ENCODE data around the gene C8B.

Gene C8B

GRCh38 chr1:56923201-56923600 is 42.6 kb downstream of the C8B start:
- POLR2A ChIA-PET: no interaction called here
- DNase-seq (ENCODE audit: extremely low spot score): no peak
- CTCF ChIA-PET: interaction anchor here (1.0 kb wide), 1 partner anchor 103 kb away, joined by 3 read pairs; no protein-coding TSS in a partner anchor
- TF ChIP-seq CTCF (IDR thresholded peaks at IDR 0.05; ENCODE audit: control extremely low read depth, extremely low read depth, low read depth, missing control alignments): no peak

- ChIA-PET CTCF (no interaction called here), POLR2A (no interaction called here)
- TF ChIP-seq CTCF (IDR thresholded peaks at IDR 0.05; ENCODE audit: control extremely low read depth, extremely low read depth, low read depth, missing control alignments): no peak
- no peak for DNase-seq (ENCODE audit: extremely low spot score)
These were observed 43.3 kb downstream of the C8B start for GRCh38 chr1:56922507-56922906.

- POLR2A ChIA-PET: no interaction called here
- no peak for DNase-seq (ENCODE audit: extremely low spot score)
- CTCF ChIA-PET: interaction anchor here (0.9 kb wide), 1 partner anchor 21 kb away, joined by 3 read pairs; no protein-coding TSS in a partner anchor
- TF ChIP-seq CTCF (IDR thresholded peaks at IDR 0.05; ENCODE audit: control extremely low read depth, extremely low read depth, low read depth, missing control alignments): no peak
These were observed 43.7 kb downstream of the C8B start for GRCh38 chr1:56922070-56922469.

GRCh38 chr1:56921479-56921878 is 44.3 kb downstream of the C8B start:
- ChIA-PET POLR2A (no interaction called here), CTCF (interaction anchor here (0.9 kb wide), 1 partner anchor 21 kb away, joined by 3 read pairs; no protein-coding TSS in a partner anchor)
- TF ChIP-seq CTCF (IDR thresholded peaks at IDR 0.05; ENCODE audit: control extremely low read depth, extremely low read depth, low read depth, missing control alignments): no peak
- DNase-seq (ENCODE audit: extremely low spot score): no peak

GRCh38 chr1:56920591-56921001 is 45.2 kb downstream of the C8B start:
- no peak for TF ChIP-seq CTCF (IDR thresholded peaks at IDR 0.05; ENCODE audit: control extremely low read depth, extremely low read depth, low read depth, missing control alignments)
- CTCF ChIA-PET: no interaction called here

GRCh38 chr1:56917356-56917755 is 48.5 kb downstream of the C8B start:
- ChIA-PET CTCF (no interaction called here), POLR2A (no interaction called here)
- DNase-seq (ENCODE audit: extremely low spot score): no peak

More at GRCh38 chr1:56920591-56921001, 45.2 kb downstream of the C8B start:
- POLR2A ChIA-PET: no interaction called here
- no peak for DNase-seq (ENCODE audit: extremely low spot score)

More at GRCh38 chr1:56917356-56917755, 48.5 kb downstream of the C8B start:
- TF ChIP-seq CTCF (IDR thresholded peaks at IDR 0.05; ENCODE audit: control extremely low read depth, extremely low read depth, low read depth, missing control alignments): no peak
